AG10803 (cell line): Measurements from ENCODE around the gene HSD3B2.
A peak's percentile ranks its signal among the peaks of the same experiment; 100 is the strongest.

ENCODE experiments used
- DNase-seq: peaks from one replicate; pipeline ENCODE4 v3.0.0; 2010; ENCODE audit warnings: low read depth
- H3K4me3 ChIP-seq: 2 replicates; pipeline ENCODE4 v1.5.1; 2011; ENCODE audit warnings: mild to moderate bottlenecking, low read length, control low read depth
- CTCF ChIP-seq: conservative IDR thresholded peaks from 2 replicates; pipeline ENCODE4 v1.5.1; 2011; ENCODE audit warnings: mild to moderate bottlenecking, low read length, control low read depth, inconsistent platforms

HSD3B2 gene

GRCh38 chr1:119414950-119415349 lies at the start of gene HSD3B2:
Gene HSD3B2 (plus strand): TSS chr1:119415150. CDS start chr1:119415420, 270 bp downstream.
- DNase-seq = no peak
- H3K4me3 ChIP-seq = no peak within 1 kb of the TSS
- TF ChIP-seq CTCF = no peak

GRCh38 chr1:119366424-119366823 lies 48.5 kb upstream of the HSD3B2 start:
- no peak for TF ChIP-seq CTCF
- H3K4me3 ChIP-seq = no peak overlapping the region

GRCh38 chr1:119367432-119368124 lies 47.4 kb upstream of the HSD3B2 start:
- peak; percentile 56 for DNase-seq
- no peak overlapping the region for H3K4me3 ChIP-seq
- peak; percentile 99 for TF ChIP-seq CTCF

More at GRCh38 chr1:119366424-119366823, 48.5 kb upstream of the HSD3B2 start:
- DNase-seq = no peak

- no peak for TF ChIP-seq CTCF
- no peak within 1 kb of the TSS for H3K4me3 ChIP-seq
- DNase-seq = no peak
Observed at GRCh38 chr1:119368554-119368953, 46.4 kb upstream of the HSD3B2 start, which contains the start of gene HAO2. Gene HAO2 (plus strand): TSS chr1:119368785. CDS start chr1:119381086, 12,301 bp downstream.

GRCh38 chr1:119370748-119371147 lies 44.2 kb upstream of the HSD3B2 start:
- DNase-seq = no peak
- no peak overlapping the region for H3K4me3 ChIP-seq
- no peak for TF ChIP-seq CTCF

GRCh38 chr1:119371815-119372214 lies 43.1 kb upstream of the HSD3B2 start:
- H3K4me3 ChIP-seq = no peak overlapping the region
- no peak for TF ChIP-seq CTCF
- no peak for DNase-seq

GRCh38 chr1:119372503-119373086 lies 42.4 kb upstream of the HSD3B2 start:
- H3K4me3 ChIP-seq = no peak overlapping the region
- peak; percentile 39 for DNase-seq
- TF ChIP-seq CTCF = peak; percentile 34
